Skeletal muscle satellite cell (primary cell): Measurements from ENCODE around the gene DCLRE1C.
"Not testable (repeated sequence)": the region's sequence is repeated elsewhere in the genome, so short reads cannot be mapped to it uniquely, and the experiment has no call there.

ENCODE experiments used
- H3K27me3 ChIP-seq: 2 replicates; pipeline ENCODE4 v1.7.0; 2013; ENCODE audit warnings: low read length; ENCODE audit not compliant: control insufficient read depth, insufficient read depth
- H3K36me3 ChIP-seq: 2 replicates; pipeline ENCODE4 v1.7.0; 2013; ENCODE audit warnings: mild to moderate bottlenecking, control low read depth, low read length; ENCODE audit not compliant: insufficient read depth
- H3K4me1 ChIP-seq: 2 replicates; pipeline ENCODE4 v1.7.0; 2013; ENCODE audit warnings: low read length; ENCODE audit not compliant: control insufficient read depth, insufficient read depth
- H3K4me2 ChIP-seq: 2 replicates; pipeline ENCODE4 v1.7.0; 2013; ENCODE audit warnings: mild to moderate bottlenecking, low read length
- H3K4me3 ChIP-seq: 2 replicates; pipeline ENCODE4 v1.7.0; 2013; ENCODE audit warnings: low read length
- H3K9ac ChIP-seq: 2 replicates; pipeline ENCODE4 v1.7.0; 2013; ENCODE audit warnings: mild to moderate bottlenecking, low read depth, low read length, moderate library complexity
- H3K9me3 ChIP-seq: replicated peaks from 2 replicates; pipeline ENCODE4 v1.7.0; 2013; ENCODE audit warnings: mild to moderate bottlenecking, control low read depth, low read length

DCLRE1C gene

GRCh38 chr10:14909101-14909500, 44.8 kb downstream of the DCLRE1C start:
- H3K4me1 ChIP-seq: no peaks in the 10 kb centered on the region
- no peaks in the 10 kb centered on the region for H3K9me3 ChIP-seq
- no peaks in the 10 kb centered on the region for H3K27me3 ChIP-seq
- no peak overlapping the region for H3K4me3 ChIP-seq
- H3K36me3 ChIP-seq: peaks cover 72% of the 10 kb centered on the region
- H3K4me2 ChIP-seq: no peak overlapping the region
- no peak overlapping the region for H3K9ac ChIP-seq

GRCh38 chr10:14907591-14907990, 46.3 kb downstream of the DCLRE1C start:
- peaks cover 64% of the 10 kb centered on the region for H3K36me3 ChIP-seq
- H3K4me2 ChIP-seq, H3K27me3 ChIP-seq, H3K4me3 ChIP-seq, H3K4me1 ChIP-seq, H3K9ac ChIP-seq, H3K9me3 ChIP-seq: not testable (repeated sequence)

GRCh38 chr10:14906765-14907164, 47.1 kb downstream of the DCLRE1C start:
- H3K4me2 ChIP-seq: no peak overlapping the region
- no peaks in the 10 kb centered on the region for H3K27me3 ChIP-seq
- H3K9me3 ChIP-seq: no peaks in the 10 kb centered on the region
- peaks cover 57% of the 10 kb centered on the region for H3K36me3 ChIP-seq
- no peak overlapping the region for H3K4me3 ChIP-seq
- no peaks in the 10 kb centered on the region for H3K4me1 ChIP-seq
- H3K9ac ChIP-seq: no peak overlapping the region

- no peaks in the 10 kb centered on the region for H3K9me3 ChIP-seq
- no peaks in the 10 kb centered on the region for H3K4me1 ChIP-seq
- H3K4me3 ChIP-seq: no peak overlapping the region
- H3K27me3 ChIP-seq: no peaks in the 10 kb centered on the region
- peaks cover 51% of the 10 kb centered on the region for H3K36me3 ChIP-seq
- no peak overlapping the region for H3K9ac ChIP-seq
- H3K4me2 ChIP-seq: no peak overlapping the region
These were observed 48.0 kb downstream of the DCLRE1C start for GRCh38 chr10:14905890-14906289.

GRCh38 chr10:14904864-14905263, 49.0 kb downstream of the DCLRE1C start:
- no peaks in the 10 kb centered on the region for H3K4me1 ChIP-seq
- H3K36me3 ChIP-seq: peaks cover 42% of the 10 kb centered on the region
- H3K4me3 ChIP-seq: no peak overlapping the region
- no peaks in the 10 kb centered on the region for H3K27me3 ChIP-seq
- H3K9ac ChIP-seq: no peak overlapping the region
- H3K9me3 ChIP-seq: no peaks in the 10 kb centered on the region
- H3K4me2 ChIP-seq: no peak overlapping the region

GRCh38 chr10:14904316-14904732, 49.6 kb downstream of the DCLRE1C start:
- Histone ChIP-seq H3K9me3 (no peaks in the 10 kb centered on the region), H3K4me1 (no peaks in the 10 kb centered on the region), H3K36me3 (peaks cover 44% of the 10 kb centered on the region), H3K4me2 (no peak overlapping the region), H3K27me3 (no peaks in the 10 kb centered on the region), H3K9ac (no peak overlapping the region), H3K4me3 (no peak overlapping the region)

- H3K36me3 ChIP-seq: peaks cover 4% of the 10 kb centered on the region
- no peak overlapping the region for H3K9ac ChIP-seq
- H3K4me3 ChIP-seq: no peak overlapping the region
- no peaks in the 10 kb centered on the region for H3K9me3 ChIP-seq
- no peaks in the 10 kb centered on the region for H3K4me1 ChIP-seq
- no peaks in the 10 kb centered on the region for H3K27me3 ChIP-seq
- no peak overlapping the region for H3K4me2 ChIP-seq
These were observed 62.7 kb downstream of the DCLRE1C start for GRCh38 chr10:14891151-14891550.

- Histone ChIP-seq H3K36me3 (peaks cover 6% of the 10 kb centered on the region), H3K4me2 (no peak overlapping the region), H3K9ac (no peak overlapping the region), H3K4me1 (no peaks in the 10 kb centered on the region), H3K27me3 (no peaks in the 10 kb centered on the region), H3K4me3 (no peak overlapping the region), H3K9me3 (no peaks in the 10 kb centered on the region)
These were observed 64.6 kb downstream of the DCLRE1C start for GRCh38 chr10:14889318-14889717.

- H3K9me3 ChIP-seq: no peaks in the 10 kb centered on the region
- no peaks in the 10 kb centered on the region for H3K27me3 ChIP-seq
- no peak overlapping the region for H3K4me3 ChIP-seq
These were observed 69.8 kb downstream of the DCLRE1C start for GRCh38 chr10:14884082-14884481.

GRCh38 chr10:14880229-14880628, 73.7 kb downstream of the DCLRE1C start:
- H3K27me3 ChIP-seq: no peaks in the 10 kb centered on the region
- no peaks in the 10 kb centered on the region for H3K9me3 ChIP-seq
- H3K9ac ChIP-seq: peak overlapping the region; percentile 99
- peaks cover 4% of the 10 kb centered on the region for H3K36me3 ChIP-seq
- H3K4me1 ChIP-seq: peaks cover 18% of the 10 kb centered on the region
- peak overlapping the region; percentile 91 for H3K4me2 ChIP-seq
- H3K4me3 ChIP-seq: peak overlapping the region; percentile 100

More at GRCh38 chr10:14884082-14884481, 69.8 kb downstream of the DCLRE1C start:
- H3K4me1 ChIP-seq: peaks cover 10% of the 10 kb centered on the region
- H3K4me2 ChIP-seq: no peak overlapping the region
- peaks cover 6% of the 10 kb centered on the region for H3K36me3 ChIP-seq
- no peak overlapping the region for H3K9ac ChIP-seq

- peak overlapping the region; percentile 99 for H3K9ac ChIP-seq
- H3K4me2 ChIP-seq: peak overlapping the region; percentile 91
- peak overlapping the region; percentile 100 for H3K4me3 ChIP-seq
- H3K27me3 ChIP-seq: no peaks in the 10 kb centered on the region
- H3K9me3 ChIP-seq: no peaks in the 10 kb centered on the region
- H3K4me1 ChIP-seq: peaks cover 18% of the 10 kb centered on the region
- peaks cover 4% of the 10 kb centered on the region for H3K36me3 ChIP-seq
These were observed 74.0 kb downstream of the DCLRE1C start for GRCh38 chr10:14879928-14880193.

- Histone ChIP-seq H3K4me3 (peak overlapping the region; percentile 100), H3K4me2 (peak overlapping the region; percentile 91), H3K36me3 (peaks cover 4% of the 10 kb centered on the region), H3K27me3 (no peaks in the 10 kb centered on the region), H3K9me3 (no peaks in the 10 kb centered on the region), H3K9ac (peak overlapping the region; percentile 99), H3K4me1 (peaks cover 18% of the 10 kb centered on the region)
These were observed 74.6 kb downstream of the DCLRE1C start for GRCh38 chr10:14879124-14879927.
